Measurements from ENCODE around the gene HLA-DPB1. TPM values are rescaled to one million over a fixed set of nuclear protein-coding genes. Genes with fewer than 3 reads are reported as not detected.

Gene HLA-DPB1
- total and polyA plus RNA-seq, 5 donors from 2014 or later, result 144 to 335 (median 194) TPM

GRCh38 chr6:33105916-33106871 lies 30.4 kb downstream of the HLA-DPB1 start:
- Histone ChIP-seq H3K27me3 (ENCODE audit: control insufficient read depth, insufficient read depth, low read length) (peaks cover 23% of the 10 kb centered on the region), H3K27ac (ENCODE audit: insufficient read depth, low read length, poor library complexity, severe bottlenecking) (no peak overlapping the region), H3K4me1 (ENCODE audit: control insufficient read depth, insufficient read depth, low read length, poor library complexity, severe bottlenecking) (no peaks in the 10 kb centered on the region), H3K4me3 (ENCODE audit: low read depth, low read length) (no peak overlapping the region), H3K9me3 (ENCODE audit: control insufficient read depth in 2 of 2, low read length in 2 of 2) (peaks cover 2 to 3% of the 10 kb centered on the region in 2 experiments), H3K36me3 (ENCODE audit: control insufficient read depth, insufficient read depth, low read length) (no peaks in the 10 kb centered on the region)
- no peak overlapping the region for H3K27ac Mint-ChIP-seq
- peaks cover 4% of the 10 kb centered on the region for H3K36me3 Mint-ChIP-seq
- no peaks in the 10 kb centered on the region for H3K4me1 Mint-ChIP-seq
- DNase-seq (no peak), ATAC-seq (ENCODE audit: low read depth in 2 of 2) (no peak)
- no peak overlapping the region for H3K4me3 Mint-ChIP-seq
- peaks cover 47% of the 10 kb centered on the region for H3K27me3 Mint-ChIP-seq
- peaks cover 0 to 11% (median 6%) of the 10 kb centered on the region in 7 donors for H3K9me3 Mint-ChIP-seq

GRCh38 chr6:33107641-33108040 lies 31.9 kb downstream of the HLA-DPB1 start:
- Histone ChIP-seq H3K27ac (ENCODE audit: insufficient read depth, low read length, poor library complexity, severe bottlenecking) (no peak overlapping the region), H3K4me1 (ENCODE audit: control insufficient read depth, insufficient read depth, low read length, poor library complexity, severe bottlenecking) (no peaks in the 10 kb centered on the region), H3K27me3 (ENCODE audit: control insufficient read depth, insufficient read depth, low read length) (peaks cover 26% of the 10 kb centered on the region), H3K9me3 (ENCODE audit: control insufficient read depth in 2 of 2, low read length in 2 of 2) (no peaks in the 10 kb centered on the region), H3K4me3 (ENCODE audit: low read depth, low read length) (no peak overlapping the region), H3K36me3 (ENCODE audit: control insufficient read depth, insufficient read depth, low read length) (no peaks in the 10 kb centered on the region)
- H3K4me1 Mint-ChIP-seq, result no peaks in the 10 kb centered on the region
- peaks cover 0 to 1% (median 0%) of the 10 kb centered on the region in 7 donors for H3K9me3 Mint-ChIP-seq
- H3K4me3 Mint-ChIP-seq, result no peak overlapping the region
- H3K27ac Mint-ChIP-seq, result no peak overlapping the region
- ATAC-seq (ENCODE audit: low read depth in 2 of 2), result no peak
- H3K27me3 Mint-ChIP-seq, result peaks cover 55% of the 10 kb centered on the region
- peaks cover 4% of the 10 kb centered on the region for H3K36me3 Mint-ChIP-seq
- no peak for DNase-seq

- ATAC-seq (ENCODE audit: low read depth in 2 of 2), result no peak
- peaks cover 60% of the 10 kb centered on the region for H3K27me3 Mint-ChIP-seq
- H3K4me1 Mint-ChIP-seq, result no peaks in the 10 kb centered on the region
Measured at GRCh38 chr6:33108307-33108706, 32.5 kb downstream of the HLA-DPB1 start.

GRCh38 chr6:33112148-33112547 lies 36.4 kb downstream of the HLA-DPB1 start:
- no peaks in the 10 kb centered on the region for H3K9me3 ChIP-seq (ENCODE audit: control insufficient read depth in 2 of 2, low read length in 2 of 2)
- H3K4me1 ChIP-seq (ENCODE audit: control insufficient read depth, insufficient read depth, low read length, poor library complexity, severe bottlenecking), result no peaks in the 10 kb centered on the region
- DNase-seq (peak; percentile 30 to 56 (median 47)), ATAC-seq (ENCODE audit: low read depth in 2 of 2) (peak; percentile 87 to 94)
- peaks cover 46% of the 10 kb centered on the region for H3K27me3 ChIP-seq (ENCODE audit: control insufficient read depth, insufficient read depth, low read length)
- Mint-ChIP-seq H3K9me3 (peaks cover 0 to 1% (median 0%) of the 10 kb centered on the region in 7 donors), H3K27ac (no peak overlapping the region), H3K27me3 (peaks cover 68% of the 10 kb centered on the region), H3K4me3 (no peak overlapping the region), H3K36me3 (no peaks in the 10 kb centered on the region), H3K4me1 (peaks cover 0 to 7% (median 2%) of the 10 kb centered on the region in 4 donors)
- H3K4me3 ChIP-seq (ENCODE audit: low read depth, low read length), result no peak overlapping the region
- H3K36me3 ChIP-seq (ENCODE audit: control insufficient read depth, insufficient read depth, low read length), result no peaks in the 10 kb centered on the region
- H3K27ac ChIP-seq (ENCODE audit: insufficient read depth, low read length, poor library complexity, severe bottlenecking), result no peak overlapping the region

More at GRCh38 chr6:33108307-33108706, 32.5 kb downstream of the HLA-DPB1 start:
- no peak overlapping the region for H3K4me3 ChIP-seq (ENCODE audit: low read depth, low read length)
- Mint-ChIP-seq H3K9me3 (peaks cover 0 to 1% (median 0%) of the 10 kb centered on the region in 7 donors), H3K36me3 (peaks cover 4% of the 10 kb centered on the region), H3K27ac (no peak overlapping the region), H3K4me3 (no peak overlapping the region)
- H3K27me3 ChIP-seq (ENCODE audit: control insufficient read depth, insufficient read depth, low read length), result peaks cover 32% of the 10 kb centered on the region
- H3K4me1 ChIP-seq (ENCODE audit: control insufficient read depth, insufficient read depth, low read length, poor library complexity, severe bottlenecking), result no peaks in the 10 kb centered on the region
- H3K36me3 ChIP-seq (ENCODE audit: control insufficient read depth, insufficient read depth, low read length), result no peaks in the 10 kb centered on the region
- no peak overlapping the region for H3K27ac ChIP-seq (ENCODE audit: insufficient read depth, low read length, poor library complexity, severe bottlenecking)
- DNase-seq, result no peak
- H3K9me3 ChIP-seq (ENCODE audit: control insufficient read depth in 2 of 2, low read length in 2 of 2), result no peaks in the 10 kb centered on the region

GRCh38 chr6:33113755-33114154 lies 38.0 kb downstream of the HLA-DPB1 start:
- no peak overlapping the region for H3K4me3 ChIP-seq (ENCODE audit: low read depth, low read length)
- H3K4me1 ChIP-seq (ENCODE audit: control insufficient read depth, insufficient read depth, low read length, poor library complexity, severe bottlenecking), result peaks cover 3% of the 10 kb centered on the region
- Mint-ChIP-seq H3K36me3 (no peaks in the 10 kb centered on the region), H3K4me3 (no peak overlapping the region), H3K27me3 (peaks cover 73% of the 10 kb centered on the region), H3K4me1 (peaks cover 0 to 15% (median 6%) of the 10 kb centered on the region in 4 donors), H3K9me3 (no peaks in the 10 kb centered on the region), H3K27ac (peak overlapping the region in 1 of 3 donors; percentile 83)
- H3K9me3 ChIP-seq (ENCODE audit: control insufficient read depth in 2 of 2, low read length in 2 of 2), result no peaks in the 10 kb centered on the region
- ATAC-seq (ENCODE audit: low read depth in 2 of 2) (no peak), DNase-seq (no peak)
- peaks cover 47% of the 10 kb centered on the region for H3K27me3 ChIP-seq (ENCODE audit: control insufficient read depth, insufficient read depth, low read length)
- H3K27ac ChIP-seq (ENCODE audit: insufficient read depth, low read length, poor library complexity, severe bottlenecking), result no peak overlapping the region
- H3K36me3 ChIP-seq (ENCODE audit: control insufficient read depth, insufficient read depth, low read length), result no peaks in the 10 kb centered on the region

- no peak overlapping the region for H3K27ac ChIP-seq (ENCODE audit: insufficient read depth, low read length, poor library complexity, severe bottlenecking)
- Mint-ChIP-seq H3K27me3 (peaks cover 74% of the 10 kb centered on the region), H3K27ac (peak overlapping the region in 1 of 3 donors; percentile 18), H3K9me3 (no peaks in the 10 kb centered on the region), H3K4me1 (peaks cover 0 to 15% (median 6%) of the 10 kb centered on the region in 4 donors), H3K36me3 (no peaks in the 10 kb centered on the region), H3K4me3 (no peak overlapping the region)
- ATAC-seq (ENCODE audit: low read depth in 2 of 2), result no peak
- peaks cover 3% of the 10 kb centered on the region for H3K4me1 ChIP-seq (ENCODE audit: control insufficient read depth, insufficient read depth, low read length, poor library complexity, severe bottlenecking)
- H3K27me3 ChIP-seq (ENCODE audit: control insufficient read depth, insufficient read depth, low read length), result peaks cover 45% of the 10 kb centered on the region
- no peak for DNase-seq
- H3K4me3 ChIP-seq (ENCODE audit: low read depth, low read length), result no peak overlapping the region
- H3K36me3 ChIP-seq (ENCODE audit: control insufficient read depth, insufficient read depth, low read length), result no peaks in the 10 kb centered on the region
- H3K9me3 ChIP-seq (ENCODE audit: control insufficient read depth in 2 of 2, low read length in 2 of 2), result no peaks in the 10 kb centered on the region
Measured at GRCh38 chr6:33114406-33114805, 38.6 kb downstream of the HLA-DPB1 start.

GRCh38 chr6:33116417-33116816 lies 40.6 kb downstream of the HLA-DPB1 start:
- Mint-ChIP-seq H3K4me1 (peaks cover 0 to 15% (median 6%) of the 10 kb centered on the region in 4 donors), H3K36me3 (no peaks in the 10 kb centered on the region), H3K9me3 (peaks cover 0 to 1% (median 0%) of the 10 kb centered on the region in 7 donors), H3K4me3 (no peak overlapping the region), H3K27ac (no peak overlapping the region), H3K27me3 (peaks cover 91% of the 10 kb centered on the region)
- Histone ChIP-seq H3K36me3 (ENCODE audit: control insufficient read depth, insufficient read depth, low read length) (no peaks in the 10 kb centered on the region), H3K4me3 (ENCODE audit: low read depth, low read length) (no peak overlapping the region), H3K4me1 (ENCODE audit: control insufficient read depth, insufficient read depth, low read length, poor library complexity, severe bottlenecking) (peaks cover 3% of the 10 kb centered on the region), H3K9me3 (ENCODE audit: control insufficient read depth in 2 of 2, low read length in 2 of 2) (no peaks in the 10 kb centered on the region), H3K27me3 (ENCODE audit: control insufficient read depth, insufficient read depth, low read length) (peaks cover 40% of the 10 kb centered on the region), H3K27ac (ENCODE audit: insufficient read depth, low read length, poor library complexity, severe bottlenecking) (no peak overlapping the region)
- no peak for DNase-seq
- ATAC-seq (ENCODE audit: low read depth in 2 of 2), result no peak
